Endothelial cell of umbilical vein (primary cell): ENCODE results near the gene MACROD2. TPM values are rescaled to one million over a fixed set of nuclear protein-coding genes. Genes with fewer than 3 reads are reported as not detected.

Source experiments
- BruUV-seq: library from RNA; stranded (reverse); fragments of 400-500 nt; replicated peaks from 2 replicates; lab custom pipeline; 2021; lab: Mats Ljungman, UMichigan
- CTCF ChIA-PET: fragments of 300-600, 350-600 bp; sonication (Branson Sonifier 250); formaldehyde crosslinking; loops from one replicate; lab custom pipeline; 2021; ENCODE audit warnings: antibody characterized with exemption, inconsistent platforms; lab: Charles Lee
- POLR2A ChIA-PET: fragments of 300-600, 350-600 bp; sonication (Branson Sonifier 250); formaldehyde crosslinking; loops from one replicate; lab custom pipeline; 2021; ENCODE audit warnings: antibody characterized with exemption, inconsistent platforms; lab: Charles Lee
- DNase-seq: peaks from one replicate; pipeline ENCODE4 v3.0.0-alpha.2; 2011; ENCODE audit warnings: low read depth, low spot score
- FAIRE-seq: peaks from 2 replicates; lab custom pipeline; 2011; peaks lifted over from hg19 to GRCh38; lab: Jason Lieb, UNC
- H2AFZ ChIP-seq: 2 replicates; pipeline ENCODE4 v1.6.0; 2012; ENCODE audit warnings: low read depth, low read length, control low read depth, inconsistent platforms
- H3K27ac ChIP-seq: 2 replicates; pipeline ENCODE4 v1.5.1; 2011; ENCODE audit warnings: low read depth, mild to moderate bottlenecking, control low read depth, low read length, moderate library complexity; ENCODE audit not compliant: insufficient read depth
- H3K27me3 ChIP-seq, 2 experiments: 2 replicates each; pipeline versions ENCODE4 v1.6.0 to v1.6.1; 2011; ENCODE audit warnings: low read length in 2 of 2, mixed read lengths in 1 of 2; ENCODE audit not compliant: control insufficient read depth in 2 of 2, insufficient read depth in 2 of 2
- H3K36me3 ChIP-seq, 2 experiments: 2 replicates in 1 of 2; 3 replicates in 1 of 2; pipeline ENCODE4 v1.5.1; 2011; ENCODE audit warnings: low read length in 2 of 2, mild to moderate bottlenecking in 1 of 2, moderate library complexity in 1 of 2; ENCODE audit not compliant: control insufficient read depth in 2 of 2, insufficient read depth in 2 of 2; ENCODE audit errors: extremely low read depth in 1 of 2
- H3K4me1 ChIP-seq: 3 replicates; pipeline ENCODE4 v1.5.1; 2011; ENCODE audit warnings: mild to moderate bottlenecking, low read length; ENCODE audit not compliant: control insufficient read depth, insufficient read depth; ENCODE audit errors: extremely low read depth
- H3K4me2 ChIP-seq: 2 replicates; pipeline ENCODE4 v1.6.1; 2011; ENCODE audit warnings: low read length, control low read depth, mixed read lengths; ENCODE audit not compliant: insufficient read depth
- H3K4me3 ChIP-seq, 3 experiments: fragments of 200-600 bp in 1 of 3; sonication (generic), shearing (Covaris generic) in 1 of 3; replicated peaks in 1 of 3; 2 replicates each; pipeline ENCODE4 v1.5.1; 2011 to 2016; ENCODE audit warnings: control low read depth in 3 of 3, low read length in 3 of 3, mild to moderate bottlenecking in 2 of 3, inconsistent platforms in 1 of 3, low read depth in 1 of 3, moderate library complexity in 1 of 3; ENCODE audit not compliant: insufficient read depth in 1 of 3
- H3K79me2 ChIP-seq: 2 replicates; pipeline ENCODE4 v1.6.0; 2012; ENCODE audit warnings: low read length, inconsistent platforms; ENCODE audit not compliant: control insufficient read depth, insufficient read depth
- H3K9ac ChIP-seq: replicated peaks from 2 replicates; pipeline ENCODE3; 2011; ENCODE audit warnings: low read length, control low read depth; ENCODE audit not compliant: insufficient read depth; ENCODE audit errors: extremely low read depth
- H3K9me1 ChIP-seq: replicated peaks from 3 replicates; pipeline ENCODE4 v1.6.0; 2011; ENCODE audit warnings: mild to moderate bottlenecking, low read length; ENCODE audit not compliant: control insufficient read depth, insufficient read depth; ENCODE audit errors: extremely low read depth
- H3K9me3 ChIP-seq: replicated peaks from 2 replicates; pipeline ENCODE4 v1.5.1; 2012; ENCODE audit warnings: low read length, inconsistent platforms; ENCODE audit not compliant: control insufficient read depth, insufficient read depth
- H4K20me1 ChIP-seq: replicated peaks from 2 replicates; pipeline ENCODE3; 2011; ENCODE audit warnings: mild to moderate bottlenecking, low read length; ENCODE audit not compliant: control insufficient read depth, insufficient read depth; ENCODE audit errors: extremely low read depth
- EZH2 ChIP-seq: IDR thresholded peaks from 2 replicates; pipeline ENCODE4 v1.6.1; 2012; ENCODE audit warnings: borderline replicate concordance, low read depth, mild to moderate bottlenecking, moderate library complexity, low read length, inconsistent platforms; ENCODE audit not compliant: severe bottlenecking
- FOS ChIP-seq: IDR thresholded peaks from 2 replicates; pipeline ENCODE4 v1.6.1; 2011; ENCODE audit warnings: mild to moderate bottlenecking, low read length, moderate library complexity, borderline replicate concordance; ENCODE audit not compliant: insufficient read depth
- GATA2 ChIP-seq: IDR thresholded peaks from 2 replicates; pipeline ENCODE4 v1.7.0; 2011; ENCODE audit warnings: low read depth, mild to moderate bottlenecking, moderate library complexity, mixed read lengths, low read length; ENCODE audit not compliant: insufficient read length, insufficient read depth
- JUN ChIP-seq: IDR thresholded peaks from 2 replicates; pipeline ENCODE4 v1.6.1; 2011; ENCODE audit warnings: borderline replicate concordance, low read depth; ENCODE audit not compliant: insufficient read length, insufficient read depth
- MYC ChIP-seq: IDR thresholded peaks from one replicate; pipeline ENCODE4 v1.6.1; 2011; ENCODE audit warnings: mild to moderate bottlenecking, low read depth, low read length
- POLR2A ChIP-seq: IDR thresholded peaks from 2 replicates; pipeline ENCODE4 v1.6.1; 2012; ENCODE audit warnings: low read depth, mild to moderate bottlenecking, control low read depth, low read length
- POLR2AphosphoS5 ChIP-seq: IDR thresholded peaks from 2 replicates; pipeline ENCODE4 v1.6.1; 2012; ENCODE audit warnings: low read depth, mild to moderate bottlenecking, control low read depth, low read length, moderate library complexity; ENCODE audit not compliant: insufficient read depth
- dilution Hi-C: fragments of 300-500 bp; cut with MboI; formaldehyde crosslinking; loops from one replicate; pipeline ENCODE4 v1.15.0; 2019; ENCODE audit warnings: low sequenced_read_pairs; ENCODE audit not compliant: extremely low pct_ligation_motif_present
- intact Hi-C: fragments of 100-400 bp; cut with micrococcal nuclease; formaldehyde crosslinking; loops from one replicate; pipeline ENCODE4 v1.10.0; 2022
- polyA plus RNA-seq, 4 experiments: library from polyadenylated mRNA; depleted of rRNA in 3 of 4; stranded (reverse) in 3 of 4; unstranded in 1 of 4; fragments of >200 nt; gene quantifications; 2 replicates each; pipeline versions ENCODE4 v1.2.1 to v1.2.3, GENCODE V29; 2011 to 2012; ENCODE audit warnings: missing spikeins in 1 of 4
- total RNA-seq: library from RNA; stranded (reverse); gene quantifications from 2 replicates; pipeline ENCODE4 v1.2.3, GENCODE V29; 2021
- TF ChIP-seq, protein P1 (sequence below): IDR thresholded peaks from 2 replicates; pipeline ENCODE4 v1.6.1; 2011; ENCODE audit not compliant: insufficient read depth, insufficient read length
- TF ChIP-seq, protein P2 (sequence below), 2 donors: IDR thresholded peaks; 1 replicate in 1 of 2; 2 replicates in 1 of 2; pipeline ENCODE4 v1.5.1; 2011; ENCODE audit warnings: low read length in 2 of 2, mild to moderate bottlenecking in 2 of 2, moderate library complexity in 2 of 2, control low read depth in 1 of 2, inconsistent platforms in 1 of 2, low read depth in 1 of 2; ENCODE audit not compliant: insufficient read depth in 1 of 2; ENCODE audit errors: extremely low read depth in 1 of 2

Gene MACROD2
- total and polyA plus RNA-seq, 2 donors (not counting 3 experiments of a cell fraction or from before 2014, with no cell fraction given) = 0.11 to 0.73 TPM

DNA sequence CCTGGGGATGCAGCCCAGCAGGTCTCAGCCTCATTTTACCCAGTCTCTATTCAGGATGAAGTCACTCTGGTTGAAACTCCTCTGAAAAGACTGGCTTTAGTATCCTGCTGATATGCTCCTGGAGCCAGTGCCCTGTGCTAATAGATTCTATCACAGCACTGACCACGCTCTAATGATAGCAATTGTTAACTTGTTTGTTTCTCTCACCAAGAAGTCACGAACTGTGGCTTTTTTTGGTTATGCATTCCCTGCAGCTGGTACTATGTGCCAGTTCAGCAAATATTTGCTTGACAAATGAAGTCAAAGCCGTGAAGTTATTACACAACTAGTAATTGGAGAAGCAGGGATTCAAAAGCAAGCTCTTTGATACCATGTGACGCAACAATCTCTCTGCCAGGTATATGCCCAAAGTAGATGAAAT lies 1823.3 kb downstream of the MACROD2 start:
- Histone ChIP-seq H3K9ac (no peak overlapping the region), H3K4me2 (no peak overlapping the region), H3K36me3 (no peaks in the 10 kb centered on the region), H3K27ac (no peak overlapping the region), H3K27me3 (no peaks in the 10 kb centered on the region), H3K9me3 (no peaks in the 10 kb centered on the region), H3K9me1 (no peaks in the 10 kb centered on the region), H3K79me2 (no peaks in the 10 kb centered on the region), H2AFZ (no peak overlapping the region), H4K20me1 (no peaks in the 10 kb centered on the region), H3K4me1 (no peaks in the 10 kb centered on the region), H3K4me3 (no peak overlapping the region)
- no peak for TF ChIP-seq EZH2
- TF ChIP-seq MYC = no peak
- TF ChIP-seq, protein P1, sequence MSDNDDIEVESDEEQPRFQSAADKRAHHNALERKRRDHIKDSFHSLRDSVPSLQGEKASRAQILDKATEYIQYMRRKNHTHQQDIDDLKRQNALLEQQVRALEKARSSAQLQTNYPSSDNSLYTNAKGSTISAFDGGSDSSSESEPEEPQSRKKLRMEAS = no peak
- TF ChIP-seq, protein P2, sequence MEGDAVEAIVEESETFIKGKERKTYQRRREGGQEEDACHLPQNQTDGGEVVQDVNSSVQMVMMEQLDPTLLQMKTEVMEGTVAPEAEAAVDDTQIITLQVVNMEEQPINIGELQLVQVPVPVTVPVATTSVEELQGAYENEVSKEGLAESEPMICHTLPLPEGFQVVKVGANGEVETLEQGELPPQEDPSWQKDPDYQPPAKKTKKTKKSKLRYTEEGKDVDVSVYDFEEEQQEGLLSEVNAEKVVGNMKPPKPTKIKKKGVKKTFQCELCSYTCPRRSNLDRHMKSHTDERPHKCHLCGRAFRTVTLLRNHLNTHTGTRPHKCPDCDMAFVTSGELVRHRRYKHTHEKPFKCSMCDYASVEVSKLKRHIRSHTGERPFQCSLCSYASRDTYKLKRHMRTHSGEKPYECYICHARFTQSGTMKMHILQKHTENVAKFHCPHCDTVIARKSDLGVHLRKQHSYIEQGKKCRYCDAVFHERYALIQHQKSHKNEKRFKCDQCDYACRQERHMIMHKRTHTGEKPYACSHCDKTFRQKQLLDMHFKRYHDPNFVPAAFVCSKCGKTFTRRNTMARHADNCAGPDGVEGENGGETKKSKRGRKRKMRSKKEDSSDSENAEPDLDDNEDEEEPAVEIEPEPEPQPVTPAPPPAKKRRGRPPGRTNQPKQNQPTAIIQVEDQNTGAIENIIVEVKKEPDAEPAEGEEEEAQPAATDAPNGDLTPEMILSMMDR (IDR thresholded peaks at IDR 0.05; ENCODE audit: extremely low read depth in 1 of 2, insufficient read depth in 1 of 2, low read depth in 1 of 2, low read length in 2 of 2) = no peak
- TF ChIP-seq GATA2 = no peak
- no peak for TF ChIP-seq FOS
- no peak for TF ChIP-seq POLR2A
- TF ChIP-seq POLR2AphosphoS5 = no peak
- TF ChIP-seq JUN = no peak
- CTCF ChIA-PET = no interaction called here
- POLR2A ChIA-PET = no interaction called here
- FAIRE-seq (no peak), DNase-seq (no peak)
- intact Hi-C loops (no loop called here), dilution Hi-C loops (no loop called here)
- BruUV-seq = no TSS peak
